ENCODE results near the gene PRMT9.

Gene PRMT9

GRCh38 chr4:147594578-147594977 lies 89.4 kb downstream of the PRMT9 start:
- no peak overlapping the region for H3K4me3 ChIP-seq (replicated peaks; ENCODE audit: low read depth, low read length)
- no peak for DNase-seq (ENCODE audit: low read depth)
- no peak for TF ChIP-seq CTCF (IDR thresholded peaks at IDR 0.05; ENCODE audit: low read length, missing control alignments)

GRCh38 chr4:147594107-147594506 lies 89.9 kb downstream of the PRMT9 start:
- no peak for DNase-seq (ENCODE audit: low read depth)
- H3K4me3 ChIP-seq (replicated peaks; ENCODE audit: low read depth, low read length), result no peak overlapping the region
- TF ChIP-seq CTCF (IDR thresholded peaks at IDR 0.05; ENCODE audit: low read length, missing control alignments), result peak; percentile 38

GRCh38 chr4:147591106-147591505 lies 92.9 kb downstream of the PRMT9 start:
- DNase-seq (ENCODE audit: low read depth), result no peak
- H3K4me3 ChIP-seq (replicated peaks; ENCODE audit: low read depth, low read length), result no peak overlapping the region
- TF ChIP-seq CTCF (IDR thresholded peaks at IDR 0.05; ENCODE audit: low read length, missing control alignments), result no peak

- DNase-seq (ENCODE audit: low read depth), result peak; percentile 87
- no peak overlapping the region for H3K4me3 ChIP-seq (replicated peaks; ENCODE audit: low read depth, low read length)
- peak; percentile 76 for TF ChIP-seq CTCF (IDR thresholded peaks at IDR 0.05; ENCODE audit: low read length, missing control alignments)
Measured at GRCh38 chr4:147590249-147590920, 93.6 kb downstream of the PRMT9 start.

- no peak overlapping the region for H3K4me3 ChIP-seq (replicated peaks; ENCODE audit: low read depth, low read length)
- DNase-seq (ENCODE audit: low read depth), result no peak
- TF ChIP-seq CTCF (IDR thresholded peaks at IDR 0.05; ENCODE audit: low read length, missing control alignments), result no peak
Measured at GRCh38 chr4:147589586-147589985, 94.4 kb downstream of the PRMT9 start.

Measured in fibroblast of pulmonary artery (primary cell).